Hepatic stellate cell (primary cell): ENCODE data around the gene PIGU.
"Not testable (repeated sequence)": the region's sequence is repeated elsewhere in the genome, so short reads cannot be mapped to it uniquely, and the experiment has no call there.

Source experiments
- DNase-seq: peaks from one replicate; pipeline ENCODE4 v3.0.0; 2011; ENCODE audit warnings: low spot score

PIGU gene

GRCh38 chr20:34621383-34622367 lies 55.2 kb downstream of the PIGU start:
- no peak for DNase-seq

- no peak for DNase-seq
These were observed 55.9 kb downstream of the PIGU start for GRCh38 chr20:34621036-34621343.

- no peak for DNase-seq
These were observed 58.2 kb downstream of the PIGU start for GRCh38 chr20:34618676-34619075.

- DNase-seq = not testable (repeated sequence)
These were observed 60.0 kb downstream of the PIGU start for GRCh38 chr20:34616913-34617312.

- DNase-seq = no peak
These were observed 61.4 kb downstream of the PIGU start for GRCh38 chr20:34615477-34615876.

GRCh38 chr20:34611976-34612375 lies 64.9 kb downstream of the PIGU start:
- DNase-seq = not testable (repeated sequence)

- DNase-seq = no peak
These were observed 69.8 kb downstream of the PIGU start for GRCh38 chr20:34607066-34607465.

- DNase-seq = peak; percentile 56
These were observed 71.7 kb downstream of the PIGU start for GRCh38 chr20:34604980-34605788.

- DNase-seq = no peak
These were observed 75.8 kb downstream of the PIGU start for GRCh38 chr20:34600892-34601653.

GRCh38 chr20:34595377-34596184 lies 81.3 kb downstream of the PIGU start:
- DNase-seq = no peak

GRCh38 chr20:34586488-34587163 lies 90.3 kb downstream of the PIGU start:
- no peak for DNase-seq

GRCh38 chr20:34585019-34585418 lies 91.9 kb downstream of the PIGU start:
- DNase-seq = no peak

- no peak for DNase-seq
These were observed 93.3 kb downstream of the PIGU start for GRCh38 chr20:34583544-34583943.

GRCh38 chr20:34582911-34583310 lies 94.0 kb downstream of the PIGU start:
- no peak for DNase-seq

GRCh38 chr20:34582221-34582620 lies 94.7 kb downstream of the PIGU start:
- no peak for DNase-seq

- DNase-seq = peak; percentile 42
These were observed 95.3 kb downstream of the PIGU start for GRCh38 chr20:34581341-34582184.

GRCh38 chr20:34579979-34580940 lies 96.6 kb downstream of the PIGU start:
- DNase-seq = peak; percentile 27

GRCh38 chr20:34579191-34579978 lies 97.5 kb downstream of the PIGU start:
- DNase-seq = peak; percentile 60
